Choroid plexus epithelial cell (primary cell): ENCODE data around the gene FOXN3.
A peak's percentile ranks its signal among the peaks of the same experiment; 100 is the strongest.

Source experiments
- DNase-seq: peaks from one replicate; pipeline ENCODE4 v3.0.0-alpha.2; 2010; ENCODE audit warnings: low read depth
- H3K4me3 ChIP-seq: 2 replicates; pipeline ENCODE4 v1.5.1; 2011; ENCODE audit warnings: low read depth, mild to moderate bottlenecking, control low read depth, low read length, moderate library complexity
- TF ChIP-seq, protein P1 (sequence below): conservative IDR thresholded peaks from 2 replicates; pipeline ENCODE4 v1.5.1; 2011; ENCODE audit warnings: low read depth, mild to moderate bottlenecking, control low read depth, inconsistent platforms, low read length, moderate library complexity

The FOXN3 gene

DNA sequence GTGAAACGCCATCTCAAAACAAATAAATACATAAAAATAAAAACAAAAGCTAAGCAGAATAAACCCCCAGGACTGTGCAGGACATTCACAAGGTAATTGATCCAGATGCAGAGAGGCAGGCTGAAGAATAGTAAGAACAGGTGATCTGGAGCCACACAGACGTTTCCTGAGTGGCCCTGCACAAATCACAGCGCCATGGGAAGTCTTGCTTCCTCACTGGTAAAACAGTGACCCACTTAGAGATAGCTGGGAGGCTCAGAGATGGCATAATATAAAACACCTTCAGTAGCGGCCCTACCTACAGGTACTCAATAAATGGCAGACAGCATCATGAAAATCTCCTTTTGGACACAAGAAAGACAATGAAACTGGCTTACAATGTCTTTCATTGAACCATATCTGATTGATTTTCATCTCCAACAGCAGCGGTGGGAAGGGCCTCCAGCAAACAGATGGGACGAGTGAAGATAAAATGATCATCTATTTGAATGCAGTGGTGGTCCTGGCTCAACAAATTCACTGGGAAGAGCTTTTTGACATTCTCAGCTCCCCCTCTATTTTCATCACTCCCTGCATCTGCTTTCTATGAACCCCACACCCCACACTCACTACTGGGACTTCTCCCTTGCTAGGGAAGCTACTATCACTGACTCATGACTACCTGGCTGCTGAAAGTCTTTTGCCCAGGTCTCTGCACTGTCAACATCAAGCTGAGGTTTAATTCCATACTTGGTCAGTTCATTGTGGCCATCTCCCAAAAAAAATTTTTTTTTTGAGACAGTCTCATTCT, 63.9 kb downstream of the FOXN3 start:
- TF ChIP-seq, protein P1, sequence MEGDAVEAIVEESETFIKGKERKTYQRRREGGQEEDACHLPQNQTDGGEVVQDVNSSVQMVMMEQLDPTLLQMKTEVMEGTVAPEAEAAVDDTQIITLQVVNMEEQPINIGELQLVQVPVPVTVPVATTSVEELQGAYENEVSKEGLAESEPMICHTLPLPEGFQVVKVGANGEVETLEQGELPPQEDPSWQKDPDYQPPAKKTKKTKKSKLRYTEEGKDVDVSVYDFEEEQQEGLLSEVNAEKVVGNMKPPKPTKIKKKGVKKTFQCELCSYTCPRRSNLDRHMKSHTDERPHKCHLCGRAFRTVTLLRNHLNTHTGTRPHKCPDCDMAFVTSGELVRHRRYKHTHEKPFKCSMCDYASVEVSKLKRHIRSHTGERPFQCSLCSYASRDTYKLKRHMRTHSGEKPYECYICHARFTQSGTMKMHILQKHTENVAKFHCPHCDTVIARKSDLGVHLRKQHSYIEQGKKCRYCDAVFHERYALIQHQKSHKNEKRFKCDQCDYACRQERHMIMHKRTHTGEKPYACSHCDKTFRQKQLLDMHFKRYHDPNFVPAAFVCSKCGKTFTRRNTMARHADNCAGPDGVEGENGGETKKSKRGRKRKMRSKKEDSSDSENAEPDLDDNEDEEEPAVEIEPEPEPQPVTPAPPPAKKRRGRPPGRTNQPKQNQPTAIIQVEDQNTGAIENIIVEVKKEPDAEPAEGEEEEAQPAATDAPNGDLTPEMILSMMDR: no peak
- H3K4me3 ChIP-seq: no peak overlapping the region
- no peak for DNase-seq

DNA sequence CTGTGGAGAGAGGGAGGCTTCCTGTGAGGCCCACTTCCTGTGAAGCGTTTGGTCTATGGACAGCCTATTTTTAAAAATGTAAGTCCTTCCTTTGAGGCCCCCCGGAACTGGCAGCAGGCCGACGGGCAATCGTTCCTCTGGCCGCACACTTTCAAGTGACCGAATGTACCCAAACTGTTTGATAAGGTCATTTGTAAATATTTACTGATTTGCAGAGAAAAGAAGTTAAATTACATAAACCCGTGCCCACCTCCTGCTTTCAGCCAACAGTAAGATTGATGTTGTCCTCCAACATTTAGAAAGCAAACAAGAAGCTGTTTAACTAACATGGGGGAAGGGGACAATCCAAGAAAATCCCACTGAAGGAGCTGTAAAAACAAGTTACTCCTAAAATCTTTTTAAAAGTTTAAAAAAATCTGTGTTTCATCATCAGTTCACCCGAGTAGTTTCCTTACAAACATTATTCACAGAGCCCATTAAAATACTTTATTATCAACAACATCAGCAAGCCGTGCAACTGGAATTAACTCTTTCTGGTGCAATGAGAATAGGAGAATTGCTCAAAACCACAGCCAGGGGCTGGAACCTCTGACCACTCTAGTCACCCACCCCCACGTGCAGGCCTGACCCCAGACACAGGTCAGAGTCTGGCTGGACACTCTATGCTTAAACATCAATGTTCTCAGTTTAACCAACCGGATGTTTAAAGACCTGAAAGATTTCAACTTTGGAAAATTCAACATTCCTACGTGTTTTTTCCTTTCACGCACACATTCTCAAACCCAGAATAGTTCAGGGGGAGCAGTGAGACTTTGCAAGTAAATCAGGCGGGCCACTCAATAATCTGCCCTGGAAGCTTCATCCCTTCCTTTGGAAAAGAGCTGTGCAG, 65.3 kb downstream of the FOXN3 start:
- H3K4me3 ChIP-seq: no peak overlapping the region
- DNase-seq: peak; percentile 49
- TF ChIP-seq, protein P1: no peak

DNA sequence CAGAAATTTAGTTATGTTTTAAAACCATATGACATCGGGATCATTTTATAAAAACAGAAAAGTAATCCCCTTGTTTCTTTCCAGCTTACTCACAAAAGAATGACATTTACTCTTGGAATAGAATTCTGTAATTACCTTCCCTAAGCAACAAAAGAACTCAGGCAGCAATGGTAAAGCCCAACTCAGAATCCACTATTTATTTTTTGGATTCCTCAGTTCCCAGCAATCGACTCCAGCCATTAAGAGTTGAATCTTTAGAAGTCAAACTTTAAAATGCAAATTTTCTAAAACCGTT, 65.9 kb downstream of the FOXN3 start:
- H3K4me3 ChIP-seq: no peak overlapping the region
- no peak for DNase-seq
- TF ChIP-seq, protein P1: no peak

DNA sequence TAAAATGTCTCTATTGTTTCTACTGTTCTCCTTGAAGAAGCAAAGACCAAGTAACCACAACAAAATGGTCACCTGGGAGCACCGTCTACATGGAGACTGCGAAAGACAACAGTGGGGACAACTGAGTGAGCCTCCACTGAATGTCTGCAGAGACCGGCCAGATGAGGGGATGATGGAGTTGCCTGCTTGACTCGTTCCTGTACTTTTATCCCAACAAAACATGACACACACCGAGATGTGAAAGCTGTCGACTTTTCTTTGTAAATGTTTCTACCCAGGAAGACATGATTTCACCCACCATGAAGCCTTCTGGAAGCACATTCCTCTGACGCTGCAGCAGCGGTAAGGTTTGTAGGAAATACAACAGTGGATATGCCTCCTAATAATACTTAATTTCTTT, 66.9 kb downstream of the FOXN3 start:
- H3K4me3 ChIP-seq: no peak overlapping the region
- DNase-seq: no peak
- TF ChIP-seq, protein P1: no peak

DNA sequence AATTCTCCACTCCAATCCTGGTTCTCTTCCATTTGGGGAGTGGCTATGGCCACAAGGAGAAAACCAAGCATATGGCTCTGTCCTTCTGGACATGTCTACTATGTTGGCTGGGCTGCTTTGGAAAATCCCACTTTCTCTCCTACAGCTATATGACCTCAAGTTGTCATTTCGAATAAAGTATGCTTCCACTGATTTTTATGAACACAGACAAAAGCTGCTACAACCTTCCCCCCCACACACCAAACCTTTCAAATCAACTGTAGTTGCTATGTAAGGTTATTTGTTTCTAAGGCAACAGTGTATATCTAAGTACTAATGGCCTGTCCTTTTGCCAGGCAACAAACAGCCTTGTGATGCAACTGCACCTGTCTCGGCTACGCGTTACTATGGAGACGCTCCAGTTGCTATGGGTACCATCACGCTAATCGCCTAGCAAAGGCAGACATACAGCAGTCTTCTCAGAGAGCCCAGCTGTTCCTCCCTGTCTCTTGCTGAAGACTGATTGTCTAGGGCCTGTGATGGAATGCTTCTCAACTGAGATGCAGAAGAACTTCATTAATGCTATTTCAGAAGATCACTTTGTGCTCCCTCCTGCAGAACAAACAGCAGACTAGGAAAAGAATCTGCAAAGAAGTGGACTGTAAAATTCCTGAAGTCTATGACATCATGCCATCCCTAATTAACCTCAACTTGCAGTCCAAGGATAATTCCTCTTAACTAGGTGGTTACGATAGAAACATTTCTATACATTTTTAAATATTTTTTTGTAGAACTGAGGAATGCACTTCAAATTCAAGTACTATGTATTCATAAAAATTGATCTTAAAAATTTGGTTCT, 67.6 kb downstream of the FOXN3 start:
- H3K4me3 ChIP-seq: no peak overlapping the region
- peak; percentile 21 for DNase-seq
- TF ChIP-seq, protein P1: no peak

DNA sequence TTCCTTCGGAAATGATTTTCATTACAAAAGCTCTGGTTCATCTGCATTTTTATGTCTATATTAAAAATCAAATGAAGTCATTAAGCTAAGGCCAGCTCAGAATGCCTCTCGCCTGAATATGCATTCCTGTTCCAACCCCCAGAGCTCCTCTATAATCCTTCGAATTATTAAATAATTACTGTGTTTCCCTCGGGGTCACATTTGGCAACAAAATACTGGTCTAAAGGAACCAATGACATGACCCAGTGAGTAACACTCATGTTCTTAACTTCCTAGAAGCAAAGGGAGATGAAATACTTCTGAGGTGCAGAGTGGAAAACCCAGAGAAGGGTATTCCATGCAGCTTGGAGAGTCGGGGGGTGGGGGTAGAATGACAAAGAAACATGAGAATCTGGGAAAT, 68.3 kb downstream of the FOXN3 start:
- TF ChIP-seq, protein P1: no peak
- no peak overlapping the region for H3K4me3 ChIP-seq
- DNase-seq: no peak
